Measurements from ENCODE around the gene CCDC134. TPM values are rescaled to one million over a fixed set of nuclear protein-coding genes. Genes with fewer than 3 reads are reported as not detected.

Gene CCDC134
- total and polyA plus RNA-seq, 2 of the 13 experiments (the other 11 are each of a cell fraction or from before 2014, with no cell fraction given), result 4.8 to 17.4 TPM

- TF ChIP-seq SALL1 (CRISPR knock-in tag; IDR thresholded peaks at IDR 0.05) (peak; percentile 19), ZNF687 (CRISPR knock-in tag; IDR thresholded peaks at IDR 0.05) (peak; percentile 78), POGK (CRISPR knock-in tag; conservative IDR thresholded peaks at IDR 0.05) (no peak; the same call in none of the 2 replicates), CENPT (CRISPR knock-in tag; IDR thresholded peaks at IDR 0.05; ENCODE audit: low read depth) (0 out of 2 replicates have a peak, but pooled peaks have one; percentile 83), TOPORS (CRISPR knock-in tag; IDR thresholded peaks at IDR 0.05) (peak; percentile 50; the same call in 1 of the 2 replicates), ARID4A (CRISPR knock-in tag; IDR thresholded peaks at IDR 0.05; ENCODE audit: borderline replicate concordance) (peak; percentile 58; the same call in 1 of the 2 replicates), LCORL (IDR thresholded peaks at IDR 0.05) (no peak), LCORL (CRISPR knock-in tag; IDR thresholded peaks at IDR 0.05) (no peak), ZNF441 (CRISPR knock-in tag; IDR thresholded peaks at IDR 0.05; ENCODE audit: borderline replicate concordance) (peak; percentile 52; the same call in 1 of the 2 replicates), SATB2 (CRISPR knock-in tag; IDR thresholded peaks at IDR 0.05) (0 out of 2 replicates have a peak, but pooled peaks have one; percentile 75), ZNF18 (CRISPR knock-in tag; IDR thresholded peaks at IDR 0.05; ENCODE audit: insufficient replicate concordance) (peak; percentile 62), FOXO4 (CRISPR knock-in tag; conservative IDR thresholded peaks at IDR 0.05) (0 out of 2 replicates have a peak, but pooled peaks have one; percentile 66), HNRNPLL (IDR thresholded peaks at IDR 0.05; ENCODE audit: low read depth, low read length, poor library complexity, severe bottlenecking) (peak; percentile 1), HOXA9 (CRISPR knock-in tag; IDR thresholded peaks at IDR 0.05; ENCODE audit: borderline replicate concordance) (no peak)
Measured at GRCh38 chr22:41833369-41834004, 33.0 kb downstream of the CCDC134 start (continued).
